Duodenal mucosa (tissue), 2 donors: ENCODE results near the gene C11orf87.

Experiments used
- H3K27ac ChIP-seq: one replicate; pipeline ENCODE4 v1.7.0; 2013; ENCODE audit warnings: low read depth, low read length
- H3K27me3 ChIP-seq, 2 donors: one replicate each; pipeline ENCODE4 v1.7.0; 2013; ENCODE audit warnings: low read length in 2 of 2, control low read depth in 1 of 2; ENCODE audit not compliant: insufficient read depth in 2 of 2, control insufficient read depth in 1 of 2
- H3K36me3 ChIP-seq, 2 donors: one replicate each; pipeline ENCODE4 v1.7.0; 2013; ENCODE audit warnings: low read length in 2 of 2, control low read depth in 1 of 2; ENCODE audit not compliant: insufficient read depth in 2 of 2, control insufficient read depth in 1 of 2
- H3K4me1 ChIP-seq, 2 donors: one replicate each; pipeline ENCODE4 v1.7.0; 2013; ENCODE audit warnings: low read length in 2 of 2, control low read depth in 1 of 2; ENCODE audit not compliant: insufficient read depth in 2 of 2, control insufficient read depth in 1 of 2
- H3K4me3 ChIP-seq, 2 donors: one replicate each; pipeline ENCODE4 v1.7.0; 2013; ENCODE audit warnings: low read length in 2 of 2, low read depth in 1 of 2
- H3K9ac ChIP-seq, 2 donors: one replicate each; pipeline ENCODE4 v1.7.0; 2013; ENCODE audit warnings: low read length in 2 of 2, low read depth in 1 of 2
- H3K9me3 ChIP-seq, 2 donors: one replicate each; pipeline ENCODE4 v1.7.0; 2013; ENCODE audit warnings: low read length in 2 of 2, control low read depth in 1 of 2; ENCODE audit not compliant: control insufficient read depth in 1 of 2

Gene C11orf87

DNA sequence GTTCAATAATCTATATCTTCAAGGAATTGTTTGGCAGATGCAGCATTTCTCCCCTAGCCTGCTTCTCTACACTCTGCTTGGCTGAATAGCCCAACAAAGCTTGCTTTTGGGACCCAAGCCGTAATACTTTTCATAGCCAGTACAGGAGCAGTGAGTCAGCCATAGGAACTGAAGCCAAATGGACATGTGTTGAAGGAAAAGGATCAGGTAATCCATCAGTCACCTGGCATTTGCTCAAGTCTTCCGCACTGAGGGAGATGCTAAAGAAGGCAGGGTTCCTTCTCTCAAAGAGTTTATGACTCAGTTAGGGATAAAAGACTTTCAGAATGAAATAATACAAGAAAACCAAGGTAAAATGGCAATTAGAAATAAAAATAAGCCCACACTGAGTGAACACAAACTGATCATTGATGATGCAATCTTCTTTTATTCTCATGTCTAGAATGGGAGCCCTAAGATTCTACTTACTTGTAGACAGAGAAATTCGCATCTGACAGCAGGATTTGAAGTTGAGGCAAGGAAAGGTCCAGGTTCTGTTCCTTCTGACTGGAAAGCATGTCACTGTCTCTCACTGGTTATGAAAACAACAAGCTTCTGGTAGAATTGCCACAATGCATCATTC lies 13.2 kb downstream of the C11orf87 start:
- Histone ChIP-seq H3K4me1 (no peaks in the 10 kb centered on the region), H3K36me3 (no peaks in the 10 kb centered on the region), H3K4me3 (no peak overlapping the region), H3K9me3 (peaks cover 0 to 3% of the 10 kb centered on the region in 2 donors), H3K27me3 (no peaks in the 10 kb centered on the region), H3K27ac (no peak overlapping the region), H3K9ac (no peak overlapping the region)

DNA sequence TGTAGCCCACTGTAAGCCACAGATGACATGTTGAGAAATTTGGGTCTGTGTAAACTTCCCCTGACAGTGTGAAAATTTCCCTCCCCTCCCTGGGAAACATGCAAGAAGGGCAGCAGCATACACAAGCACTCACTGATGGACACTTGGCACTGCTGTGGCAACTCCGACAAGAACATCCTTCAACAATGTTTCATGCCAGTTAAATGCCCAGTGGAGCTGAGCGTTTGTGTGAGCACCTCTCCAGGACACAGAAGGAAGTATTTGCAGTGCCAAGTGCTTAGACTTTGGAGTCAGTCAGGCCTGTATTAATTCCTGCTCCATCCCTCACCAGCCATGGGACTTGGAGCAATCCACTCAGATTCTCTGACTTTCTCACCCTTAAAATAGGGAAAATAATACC lies 17.7 kb downstream of the C11orf87 start:
- H3K27me3 ChIP-seq = no peaks in the 10 kb centered on the region
- H3K9me3 ChIP-seq = peaks cover 0 to 3% of the 10 kb centered on the region in 2 donors
- no peaks in the 10 kb centered on the region for H3K36me3 ChIP-seq
- H3K4me1 ChIP-seq = no peaks in the 10 kb centered on the region
- H3K27ac ChIP-seq = no peak overlapping the region
- H3K4me3 ChIP-seq = no peak overlapping the region
- no peak overlapping the region for H3K9ac ChIP-seq

DNA sequence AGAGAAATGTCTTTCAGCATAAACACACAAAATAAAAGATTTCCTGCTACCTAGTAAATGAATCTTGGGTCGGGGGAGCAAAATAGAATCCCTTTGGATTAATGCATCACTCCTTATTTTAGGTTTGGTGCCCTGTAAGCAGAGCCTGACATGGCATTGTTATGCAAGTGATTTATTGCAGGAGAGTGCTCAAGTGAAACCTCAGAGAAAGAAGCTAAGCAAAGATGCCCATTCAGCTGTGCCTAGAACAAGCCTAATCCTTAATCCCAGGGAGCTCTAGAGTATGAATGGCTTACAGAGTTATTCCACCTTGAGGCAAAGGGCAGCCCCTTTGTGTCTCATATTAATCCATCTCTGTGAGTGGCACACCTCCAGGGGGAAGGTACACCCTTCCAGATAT lies 21.1 kb downstream of the C11orf87 start:
- Histone ChIP-seq H3K9me3 (peaks cover 7 to 9% of the 10 kb centered on the region in 2 donors), H3K9ac (no peak overlapping the region)

DNA sequence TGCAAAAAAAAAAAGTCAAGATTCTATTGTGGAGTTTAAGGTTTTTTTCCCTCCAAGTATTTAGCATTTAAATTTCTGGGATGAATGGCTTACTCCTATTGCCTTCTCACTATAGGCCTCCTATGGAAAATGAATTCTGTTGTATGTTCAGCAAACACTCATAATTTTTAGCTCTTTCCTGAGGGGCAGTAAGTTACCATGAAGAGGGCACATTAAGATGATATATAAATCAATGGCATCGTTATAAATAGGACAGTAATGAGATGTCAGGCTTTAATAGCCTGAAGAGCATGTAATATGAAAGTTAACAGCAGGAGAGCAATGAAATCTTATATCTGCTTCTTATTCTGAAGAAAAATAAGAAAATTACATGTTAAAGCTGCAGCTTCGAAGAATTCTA lies 32.9 kb downstream of the C11orf87 start:
- Histone ChIP-seq H3K4me3 (no peak overlapping the region), H3K36me3 (no peaks in the 10 kb centered on the region), H3K27me3 (no peaks in the 10 kb centered on the region), H3K9me3 (peaks cover 0 to 5% of the 10 kb centered on the region in 2 donors), H3K4me1 (no peaks in the 10 kb centered on the region), H3K27ac (no peak overlapping the region), H3K9ac (no peak overlapping the region)

More for the DNA sequence above, 21.1 kb downstream of the C11orf87 start:
- no peaks in the 10 kb centered on the region for H3K36me3 ChIP-seq
- H3K4me3 ChIP-seq = no peak overlapping the region
- H3K27ac ChIP-seq = no peak overlapping the region
- H3K27me3 ChIP-seq = no peaks in the 10 kb centered on the region
- H3K4me1 ChIP-seq = no peaks in the 10 kb centered on the region
